ENCODE results near the gene OR6C68. TPM values are rescaled to one million over a fixed set of nuclear protein-coding genes. Genes with fewer than 3 reads are reported as not detected.

The OR6C68 gene
- total and polyA plus RNA-seq, 2 of the 4 experiments (the other 2 are of a cell fraction) = not detected

GRCh38 chr12:55499231-55499630 lies 7.1 kb downstream of the OR6C68 start:
- Histone ChIP-seq H2BK120ac (ENCODE audit: low read depth, low read length) (no peak overlapping the region), H3K4me3 (ENCODE audit: insufficient read depth, low read depth, low read length) (no peak overlapping the region), H3K4me1 (ENCODE audit: control insufficient read depth, insufficient read depth, low read length) (no peaks in the 10 kb centered on the region), H2BK5ac (ENCODE audit: low read depth, low read length, poor library complexity, severe bottlenecking) (no peak overlapping the region), H2BK15ac (ENCODE audit: low read depth, low read length) (no peak overlapping the region), H3K9ac (ENCODE audit: low read depth, low read length) (no peak overlapping the region), H4K5ac (ENCODE audit: low read depth, low read length) (no peak overlapping the region), H3K9me3 (ENCODE audit: control insufficient read depth, insufficient read depth, low read length) (no peaks in the 10 kb centered on the region), H2BK20ac (ENCODE audit: low read depth, low read length) (no peak overlapping the region), H4K8ac (ENCODE audit: low read depth in 2 of 2, low read length in 2 of 2) (no peak overlapping the region), H3K27ac (ENCODE audit: insufficient read depth, low read length) (no peak overlapping the region), H3K9me1 (ENCODE audit: insufficient read depth, low read length) (no peaks in the 10 kb centered on the region), H2AFZ (replicated peaks; ENCODE audit: low read length, poor library complexity) (no peak overlapping the region), H3K36me3 (ENCODE audit: control insufficient read depth, insufficient read depth, low read length) (no peaks in the 10 kb centered on the region), H3K27me3 (ENCODE audit: control insufficient read depth, insufficient read depth, low read length) (no peaks in the 10 kb centered on the region), H2AK5ac (ENCODE audit: low read depth, low read length) (no peak overlapping the region), H3K4me2 (ENCODE audit: low read depth, low read length) (no peak overlapping the region), H3K18ac (ENCODE audit: low read depth, low read length) (no peak overlapping the region), H2AK9ac (replicated peaks; ENCODE audit: low read depth, low read length, poor library complexity) (no peak overlapping the region), H3K4ac (ENCODE audit: low read depth, low read length) (no peak overlapping the region), H4K91ac (ENCODE audit: insufficient read depth, low read depth, low read length) (no peak overlapping the region), H3K23ac (ENCODE audit: low read depth, low read length) (no peak overlapping the region), H3K14ac (replicated peaks; ENCODE audit: low read depth, low read length) (no peak overlapping the region), H3K79me1 (ENCODE audit: low read depth in 1 of 2, low read length in 2 of 2) (no peaks in the 10 kb centered on the region), H4K20me1 (ENCODE audit: insufficient read depth, low read length) (no peaks in the 10 kb centered on the region), H3K56ac (ENCODE audit: extremely low read depth, insufficient read depth, low read length) (no peak overlapping the region)
- ATAC-seq (ENCODE audit: low read depth) (no peak), DNase-seq (no peak)
- CTCF ChIA-PET = no interaction called here
- TF ChIP-seq, protein P1, sequence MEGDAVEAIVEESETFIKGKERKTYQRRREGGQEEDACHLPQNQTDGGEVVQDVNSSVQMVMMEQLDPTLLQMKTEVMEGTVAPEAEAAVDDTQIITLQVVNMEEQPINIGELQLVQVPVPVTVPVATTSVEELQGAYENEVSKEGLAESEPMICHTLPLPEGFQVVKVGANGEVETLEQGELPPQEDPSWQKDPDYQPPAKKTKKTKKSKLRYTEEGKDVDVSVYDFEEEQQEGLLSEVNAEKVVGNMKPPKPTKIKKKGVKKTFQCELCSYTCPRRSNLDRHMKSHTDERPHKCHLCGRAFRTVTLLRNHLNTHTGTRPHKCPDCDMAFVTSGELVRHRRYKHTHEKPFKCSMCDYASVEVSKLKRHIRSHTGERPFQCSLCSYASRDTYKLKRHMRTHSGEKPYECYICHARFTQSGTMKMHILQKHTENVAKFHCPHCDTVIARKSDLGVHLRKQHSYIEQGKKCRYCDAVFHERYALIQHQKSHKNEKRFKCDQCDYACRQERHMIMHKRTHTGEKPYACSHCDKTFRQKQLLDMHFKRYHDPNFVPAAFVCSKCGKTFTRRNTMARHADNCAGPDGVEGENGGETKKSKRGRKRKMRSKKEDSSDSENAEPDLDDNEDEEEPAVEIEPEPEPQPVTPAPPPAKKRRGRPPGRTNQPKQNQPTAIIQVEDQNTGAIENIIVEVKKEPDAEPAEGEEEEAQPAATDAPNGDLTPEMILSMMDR (conservative IDR thresholded peaks at IDR 0.05; ENCODE audit: low read depth, low read length) = no peak
- no peak for TF ChIP-seq RFX5 (IDR thresholded peaks at IDR 0.05; ENCODE audit: low read depth, low read length)
- no peak for TF ChIP-seq MAFK (IDR thresholded peaks at IDR 0.05; ENCODE audit: low read depth, low read length)
- no peak for TF ChIP-seq MAZ (IDR thresholded peaks at IDR 0.05; ENCODE audit: borderline replicate concordance, low read depth, low read length)
- no peak for TF ChIP-seq FOS (IDR thresholded peaks at IDR 0.05; ENCODE audit: low read depth, low read length)
- no peak for TF ChIP-seq SMC3 (IDR thresholded peaks at IDR 0.05; ENCODE audit: low read depth, low read length)
- TF ChIP-seq BHLHE40 (IDR thresholded peaks at IDR 0.05; ENCODE audit: low read depth, low read length) = no peak
- TF ChIP-seq NFE2L2 (IDR thresholded peaks at IDR 0.05; ENCODE audit: low read depth, low read length) = no peak
- TF ChIP-seq POLR2A (IDR thresholded peaks at IDR 0.05; ENCODE audit: low read depth, low read length) = no peak
- no peak for TF ChIP-seq CHD1 (IDR thresholded peaks at IDR 0.05; ENCODE audit: low read depth, low read length)
- TF ChIP-seq, protein P2, sequence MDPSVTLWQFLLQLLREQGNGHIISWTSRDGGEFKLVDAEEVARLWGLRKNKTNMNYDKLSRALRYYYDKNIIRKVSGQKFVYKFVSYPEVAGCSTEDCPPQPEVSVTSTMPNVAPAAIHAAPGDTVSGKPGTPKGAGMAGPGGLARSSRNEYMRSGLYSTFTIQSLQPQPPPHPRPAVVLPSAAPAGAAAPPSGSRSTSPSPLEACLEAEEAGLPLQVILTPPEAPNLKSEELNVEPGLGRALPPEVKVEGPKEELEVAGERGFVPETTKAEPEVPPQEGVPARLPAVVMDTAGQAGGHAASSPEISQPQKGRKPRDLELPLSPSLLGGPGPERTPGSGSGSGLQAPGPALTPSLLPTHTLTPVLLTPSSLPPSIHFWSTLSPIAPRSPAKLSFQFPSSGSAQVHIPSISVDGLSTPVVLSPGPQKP (IDR thresholded peaks at IDR 0.05; ENCODE audit: borderline replicate concordance, low read depth, low read length) = no peak
- no peak for TF ChIP-seq MXI1 (IDR thresholded peaks at IDR 0.05; ENCODE audit: borderline replicate concordance, low read depth, low read length)
- no peak for TF ChIP-seq USF2 (IDR thresholded peaks at IDR 0.05; ENCODE audit: low read depth, low read length)
- TF ChIP-seq RAD21 (IDR thresholded peaks at IDR 0.05; ENCODE audit: low read length) = no peak
- dilution Hi-C loops (cut with HindIII; ENCODE audit: low sequenced_read_pairs, unreplicated experiment) = no loop called here
- WGBS, 2 experiments (ENCODE audit: extremely low coverage in 2 of 2, insufficient read length in 1 of 2) = no CpG with 5 or more reads among the region's 4 CpGs
- no TSS peak for BruUV-seq (replicated peaks)
- in situ Hi-C loops (cut with MboI; ENCODE audit: low sequenced_read_pairs) = no loop called here
- POLR2A ChIA-PET (ENCODE audit: unreplicated experiment) = no interaction called here
- intact Hi-C loops (cut with micrococcal nuclease) = no loop called here
